GM11168 (cell line): Measurements from ENCODE around the gene RPL5.
"Not testable (repeated sequence)": the region's sequence is repeated elsewhere in the genome, so short reads cannot be mapped to it uniquely, and the experiment has no call there.

Experiments used
- in situ Hi-C: fragments of 300-500 bp; cut with MboI; formaldehyde crosslinking; loops from one replicate; pipeline ENCODE4 v1.12.0; 2022; ENCODE audit warnings: low sequenced_read_pairs; ENCODE audit not compliant: unreplicated experiment

The RPL5 gene

DNA sequence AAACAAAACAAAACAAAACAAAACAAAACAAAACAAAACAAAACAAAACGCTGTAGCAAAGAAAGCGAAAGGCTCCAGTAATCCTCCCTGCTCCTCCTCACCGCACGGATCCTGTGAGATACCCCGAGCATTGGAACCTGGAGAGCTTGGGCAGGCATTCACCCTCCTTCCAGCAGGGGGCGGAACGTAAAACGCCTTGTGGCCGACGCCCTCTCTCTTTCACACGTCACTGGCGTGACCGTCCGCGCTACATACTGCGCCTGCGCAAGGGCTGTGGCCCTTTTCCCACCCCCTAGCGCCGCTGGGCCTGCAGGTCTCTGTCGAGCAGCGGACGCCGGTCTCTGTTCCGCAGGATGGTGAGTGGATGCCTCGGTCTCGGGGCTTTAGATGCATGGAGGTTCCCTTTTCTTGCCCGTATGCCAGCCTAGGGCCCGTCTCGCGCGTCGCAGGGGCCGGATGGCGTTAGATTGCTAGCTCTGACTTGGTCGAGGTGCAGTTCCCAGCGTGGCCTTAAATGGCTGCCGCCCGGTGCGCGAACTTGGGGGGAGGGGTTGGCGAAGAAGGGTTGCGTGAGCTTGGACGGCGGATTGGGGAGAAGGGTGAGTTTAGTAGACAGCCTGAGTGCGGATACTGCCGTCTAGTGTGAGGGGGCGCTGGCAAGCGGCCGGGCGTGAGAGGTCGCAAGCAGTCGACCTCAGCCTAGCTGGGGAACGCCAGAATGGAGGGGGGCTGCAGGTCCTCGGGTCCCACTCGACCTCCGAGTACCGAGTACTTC, at the start of gene RPL5:
RPL5 (plus strand) TSS at position 279 of the 775 bp plus-strand sequence; CDS start at position 354, 75 bp downstream.
- in situ Hi-C loops, result loop anchor here (25.0 kb wide), 1 partner anchor 520 kb away; no protein-coding TSS in a partner anchor

DNA sequence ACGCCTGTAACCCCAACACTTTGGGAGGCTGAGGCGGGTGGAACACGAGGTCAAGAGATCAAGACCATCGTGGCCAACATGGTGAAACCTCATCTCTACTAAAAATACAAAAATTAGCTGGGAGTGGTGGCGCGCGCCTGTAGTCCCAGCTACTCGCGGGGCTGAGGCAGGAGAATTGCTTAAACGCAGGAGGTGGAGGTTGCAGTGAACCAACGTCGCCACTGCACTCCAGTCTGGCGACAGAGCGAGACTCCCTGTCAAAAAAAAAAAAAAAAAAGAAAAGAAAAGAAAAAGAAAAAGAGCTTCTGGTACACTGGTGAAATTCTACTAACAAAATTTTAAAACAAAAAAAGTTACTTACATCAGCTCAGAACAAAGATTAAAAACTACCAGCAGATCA, 48.3 kb upstream of the RPL5 start:
- in situ Hi-C loops, result not testable (repeated sequence)

DNA sequence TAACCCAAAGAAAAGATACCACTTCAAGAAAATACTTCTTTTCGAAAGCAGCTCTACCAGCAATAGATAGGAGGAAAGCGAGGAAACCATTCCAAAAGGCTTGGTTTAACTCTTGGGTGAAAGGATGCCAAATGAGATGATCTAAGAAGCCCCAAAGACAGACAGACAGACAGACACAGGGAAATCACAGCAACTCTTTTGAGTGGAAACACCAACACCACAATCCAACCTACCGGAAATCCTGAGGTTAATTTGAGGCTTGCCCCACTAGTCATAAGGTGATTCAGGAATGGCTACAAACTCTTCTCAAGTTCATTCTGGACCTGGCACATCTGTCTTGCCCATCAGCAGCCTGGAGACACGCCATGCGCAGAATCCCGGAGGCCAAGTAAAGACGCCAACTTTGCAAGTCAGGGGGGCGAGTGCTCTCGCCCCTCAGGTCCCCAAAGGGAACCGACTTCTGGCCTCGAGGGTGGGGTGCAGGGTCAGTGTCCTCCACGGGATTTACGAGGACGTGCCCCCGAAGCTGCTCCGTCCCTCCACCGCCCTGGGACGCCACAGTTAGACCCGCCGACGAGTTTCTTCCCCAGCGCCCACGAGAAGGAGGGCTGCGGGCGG, 47.7 kb upstream of the RPL5 start:
- in situ Hi-C loops, result no loop called here

DNA sequence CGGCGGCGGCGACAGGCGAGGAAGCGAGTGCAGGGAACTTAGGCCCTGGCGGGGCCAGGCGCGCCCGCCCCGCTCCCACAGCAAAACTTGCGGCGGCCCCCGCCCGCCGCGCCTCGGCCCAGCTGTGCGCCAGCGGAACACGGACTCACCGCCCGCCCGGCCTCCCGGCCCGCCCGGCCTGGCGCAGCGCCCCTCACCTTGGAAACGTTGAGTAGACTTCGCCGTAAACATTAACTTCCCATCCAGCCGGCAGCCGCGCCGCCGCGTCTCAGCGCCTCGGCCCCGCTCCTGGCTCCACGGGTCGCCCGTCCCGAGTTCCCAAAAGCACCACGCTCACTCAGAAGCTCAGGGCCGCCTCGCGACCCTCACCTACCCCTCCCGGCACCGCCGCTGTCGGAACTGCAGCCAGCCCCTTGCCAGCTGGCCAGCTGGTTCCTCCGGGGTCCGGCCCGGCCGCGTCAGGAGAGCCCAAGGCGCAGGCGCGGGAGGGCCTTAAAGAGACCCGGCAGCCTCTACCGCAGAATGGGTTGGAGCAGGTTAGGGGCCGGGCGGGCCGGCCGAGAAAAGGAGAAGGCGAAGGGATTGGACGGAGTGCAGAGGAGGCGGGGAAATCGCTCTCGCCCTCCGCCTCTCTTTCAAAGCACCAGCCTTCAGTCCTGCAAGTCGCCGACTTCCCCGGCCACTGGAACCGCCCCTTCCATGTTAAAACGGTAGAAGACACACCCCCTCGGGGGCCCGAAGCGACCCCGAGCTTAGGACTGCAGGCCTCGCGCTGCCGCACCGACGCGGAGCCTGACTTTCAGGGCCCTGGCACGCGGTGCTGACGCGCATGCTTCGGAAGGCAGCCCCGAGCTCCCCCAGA, 47.0 kb upstream of the RPL5 start, which contains the start of gene EVI5:
EVI5 (minus strand) TSS at position 470 of the 862 bp plus-strand sequence. CDS start 48,562 bp downstream, outside the sequence.
- in situ Hi-C loops, result no loop called here

DNA sequence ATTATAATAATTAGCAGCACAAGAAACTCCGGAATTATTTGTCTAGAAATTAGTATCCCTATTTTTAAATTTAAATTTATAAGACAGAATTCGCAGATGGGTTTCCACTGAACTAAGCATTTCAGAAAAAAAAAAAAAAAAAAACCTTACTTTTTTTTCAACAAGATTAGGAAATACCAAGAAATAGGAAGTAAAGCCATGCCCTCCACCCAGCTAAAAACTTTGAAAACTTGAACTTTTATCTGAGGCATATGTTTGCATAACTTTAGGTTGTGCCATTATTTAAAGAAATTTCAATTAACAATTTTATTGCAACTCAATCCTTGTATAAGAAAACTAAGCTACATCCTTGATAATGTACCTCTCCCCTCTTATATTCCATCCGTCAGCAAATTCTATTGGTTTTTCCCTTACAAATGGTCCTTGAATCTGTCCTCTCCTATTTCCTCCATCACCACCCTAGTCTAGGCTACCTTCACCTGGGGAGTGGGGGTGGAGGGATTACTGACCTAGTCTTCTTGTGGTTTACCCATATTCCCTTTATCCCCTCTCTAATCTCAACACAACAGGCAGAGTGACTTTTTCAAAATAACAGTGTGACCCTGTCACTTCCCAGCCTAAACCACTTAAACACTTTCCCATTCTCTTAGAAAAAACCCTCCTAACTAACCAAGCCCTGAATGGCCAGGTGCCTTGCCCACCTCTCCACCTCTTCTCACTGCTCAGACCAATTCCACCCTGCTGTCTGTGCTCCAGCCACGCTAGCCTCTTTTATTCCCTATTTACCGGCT, 45.5 kb upstream of the RPL5 start:
- in situ Hi-C loops, result no loop called here

DNA sequence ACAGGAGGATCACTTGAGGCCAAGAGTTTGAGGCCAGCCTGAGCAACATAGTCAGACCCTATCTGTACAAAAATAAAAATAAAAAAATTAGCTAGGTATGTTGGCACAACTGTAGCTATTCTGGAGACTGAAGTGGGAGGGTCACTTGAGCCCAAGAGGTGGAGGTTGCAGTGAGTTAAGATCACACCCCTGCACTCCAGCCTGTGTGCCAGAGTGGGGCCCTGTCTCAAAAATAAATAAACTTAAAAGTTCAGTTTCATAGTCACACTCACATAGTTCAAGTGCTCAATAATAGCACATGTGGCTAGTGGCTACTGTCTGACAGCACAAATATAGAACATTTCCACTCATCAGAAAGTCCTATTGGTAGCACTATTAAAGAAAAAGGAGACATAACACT, 41.8 kb upstream of the RPL5 start:
- in situ Hi-C loops, result no loop called here

DNA sequence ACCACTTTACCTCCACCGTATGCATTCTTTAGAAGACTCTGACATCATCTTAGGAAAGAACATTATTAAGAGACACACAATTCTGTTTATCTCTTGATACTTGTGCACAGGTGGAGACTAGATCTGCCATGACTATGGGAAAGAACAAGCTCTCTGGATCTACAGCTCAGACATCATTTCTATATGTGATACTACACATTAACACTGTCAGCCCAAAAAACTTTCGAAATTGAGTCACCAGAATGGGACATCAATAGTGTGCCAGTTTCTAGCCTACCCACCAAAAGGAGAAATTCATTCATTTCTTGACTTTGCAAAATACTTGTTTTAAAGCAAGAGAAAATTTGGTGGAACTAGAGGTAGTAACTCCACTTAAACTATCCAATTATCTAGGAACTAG, 41.0 kb upstream of the RPL5 start:
- in situ Hi-C loops, result no loop called here

DNA sequence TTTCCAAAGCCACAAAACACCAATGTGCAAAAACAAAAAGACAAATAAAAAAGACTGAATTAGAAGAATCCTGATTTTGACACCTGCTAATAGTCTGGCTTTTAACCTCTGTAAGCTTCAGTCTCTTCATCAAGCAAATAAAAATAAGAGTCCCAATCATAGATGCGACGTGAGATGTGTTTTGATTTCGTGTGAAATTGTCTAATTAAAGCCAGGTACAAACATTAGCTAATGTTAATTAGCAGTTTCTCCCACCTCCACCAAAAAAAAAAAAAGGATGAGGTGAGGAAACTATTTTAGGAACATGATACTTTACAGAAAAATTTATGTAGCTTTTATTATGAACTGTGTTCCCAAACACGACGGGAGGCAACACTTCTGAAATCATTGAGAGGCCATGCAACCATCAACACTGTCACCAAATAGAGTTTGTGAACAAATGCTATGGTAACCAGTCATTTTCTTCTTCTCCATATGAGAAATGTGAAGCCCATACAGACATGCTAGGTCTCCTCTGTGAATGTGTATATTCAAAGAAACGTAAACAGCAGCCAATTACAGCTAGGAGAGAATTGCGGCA, 40.3 kb upstream of the RPL5 start:
- in situ Hi-C loops, result no loop called here

DNA sequence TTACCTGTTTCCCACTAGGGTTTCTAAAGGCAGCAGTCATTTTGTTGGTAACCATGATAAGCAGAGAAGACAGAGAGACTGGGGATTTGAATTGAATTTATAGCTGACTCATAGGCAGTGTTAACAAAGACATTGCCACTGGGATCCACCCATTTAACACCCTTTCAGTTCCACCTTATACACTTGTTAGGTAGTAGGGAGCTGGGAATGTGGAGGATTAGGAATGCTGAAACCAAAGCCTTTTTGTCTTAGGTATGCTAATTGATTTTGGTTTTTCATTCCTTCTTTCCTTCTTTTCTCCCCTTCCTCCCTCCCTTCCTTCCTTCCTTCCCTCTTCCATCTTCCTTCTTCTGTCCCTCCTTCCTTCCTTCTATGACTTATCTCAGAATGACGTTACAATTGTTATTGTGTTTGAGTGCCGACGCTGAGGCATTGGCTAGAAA, 39.5 kb upstream of the RPL5 start:
- in situ Hi-C loops, result no loop called here

DNA sequence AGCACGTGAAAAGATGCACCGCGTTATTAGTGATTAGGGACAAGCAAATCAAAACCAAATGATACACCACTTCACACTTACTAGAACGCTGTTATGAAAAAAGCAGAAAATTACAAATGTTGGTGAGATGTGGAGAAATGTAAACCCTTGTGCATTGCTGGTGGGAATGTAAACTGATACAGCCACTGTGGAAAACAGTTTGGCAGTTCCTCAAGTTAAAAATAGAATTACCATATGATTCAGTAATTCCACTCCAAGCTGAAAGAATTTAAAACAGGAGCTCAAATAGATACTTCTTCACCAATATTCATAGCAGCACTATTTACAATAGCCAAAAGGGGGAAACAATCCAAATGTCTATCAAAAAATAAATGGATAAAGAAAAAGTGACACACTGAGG, 36.7 kb upstream of the RPL5 start:
- in situ Hi-C loops, result no loop called here

DNA sequence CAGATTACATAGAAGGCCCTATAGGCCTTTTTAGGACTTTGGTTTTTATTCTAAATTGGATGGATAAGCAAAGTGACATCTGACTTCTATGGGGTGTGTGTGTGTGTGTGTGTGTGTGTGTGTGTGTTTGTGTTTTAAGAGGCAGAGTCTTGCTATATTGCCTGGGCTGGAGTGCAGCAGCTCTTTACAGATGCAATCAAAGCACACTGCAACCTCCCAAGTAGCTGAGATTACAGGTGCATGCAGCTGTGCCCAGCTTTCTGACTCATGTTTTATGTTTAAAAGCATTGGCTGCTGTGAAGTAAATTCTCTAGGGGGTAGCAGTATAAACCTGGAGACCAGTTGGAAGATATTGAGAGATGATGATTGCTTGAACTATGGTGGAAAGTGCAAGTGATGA, 34.5 kb upstream of the RPL5 start:
- in situ Hi-C loops, result no loop called here

DNA sequence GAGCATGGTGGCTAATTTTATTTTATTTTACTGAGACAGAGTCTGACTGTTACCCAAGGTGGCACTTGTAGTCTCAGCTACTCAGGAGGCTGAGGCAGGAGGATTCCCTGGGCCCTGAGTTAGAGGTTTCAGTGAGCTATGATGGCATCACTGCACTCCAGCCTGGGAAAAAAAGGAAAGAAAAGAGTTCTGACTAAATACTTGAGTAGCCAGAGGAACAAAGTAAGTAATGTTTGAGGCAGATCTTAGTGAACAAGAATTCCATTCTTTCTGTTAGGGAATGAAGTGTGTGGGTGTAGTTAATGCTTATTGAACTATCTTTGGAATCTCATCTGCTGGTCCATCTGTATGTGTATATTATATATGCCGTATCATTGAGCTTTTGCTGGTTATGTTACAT, 33.9 kb upstream of the RPL5 start:
- in situ Hi-C loops, result no loop called here

DNA sequence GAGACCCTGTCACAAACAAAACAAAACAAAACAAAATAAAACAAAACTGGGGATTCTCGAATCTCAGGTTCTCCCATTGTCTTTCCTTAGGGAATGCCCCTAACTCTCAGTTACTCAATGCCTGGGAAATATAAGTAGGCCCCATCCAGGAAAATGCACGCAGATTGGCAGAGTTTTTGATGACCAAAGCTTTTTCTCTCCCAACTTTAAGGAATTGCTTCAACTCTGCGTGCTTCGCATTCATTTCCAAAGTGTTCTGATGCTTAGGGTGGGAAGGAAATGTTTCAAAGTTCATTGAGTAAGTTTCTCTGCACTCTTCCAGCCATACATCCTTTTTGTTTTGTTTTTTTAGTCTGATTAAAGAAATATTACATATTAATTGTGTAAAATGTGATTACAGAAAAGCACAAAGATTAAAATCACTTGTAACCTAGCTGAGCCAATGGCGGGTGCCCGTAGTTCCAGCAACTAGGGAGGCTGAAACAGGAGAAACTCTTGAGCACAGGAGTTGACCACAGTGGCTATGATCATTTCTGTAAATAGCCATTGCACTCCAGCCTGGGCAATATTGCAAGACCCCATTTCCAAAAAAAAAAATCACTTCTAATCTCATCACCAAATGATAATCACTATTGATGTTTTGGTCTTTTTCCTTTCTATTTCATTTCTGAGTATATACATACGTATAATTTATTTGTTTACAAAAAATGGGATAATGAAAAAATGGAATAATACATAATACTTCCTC, 28.5 kb upstream of the RPL5 start:
- in situ Hi-C loops, result no loop called here

DNA sequence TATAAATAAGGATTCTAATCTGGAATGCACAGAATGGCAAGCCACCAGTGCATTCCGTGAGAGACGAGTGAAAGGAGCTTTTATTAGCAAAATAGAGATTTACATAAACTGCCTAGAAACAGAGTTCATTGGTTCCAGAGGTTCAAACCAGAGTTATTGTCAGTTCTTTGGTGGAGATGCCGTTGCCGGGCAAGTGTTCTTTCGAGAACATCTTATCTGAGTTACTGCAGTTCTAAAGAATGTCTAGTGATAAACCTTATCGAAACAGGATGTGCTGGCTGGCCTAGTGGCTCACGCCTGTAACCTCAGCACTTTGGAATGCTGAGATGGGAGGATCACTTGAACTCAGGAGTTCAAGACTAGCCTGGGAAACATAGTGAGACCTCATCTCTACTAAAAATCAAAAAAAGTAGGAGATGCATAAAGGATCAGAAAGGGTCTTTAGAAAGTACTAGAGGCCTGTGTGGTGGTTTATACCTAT, 27.1 kb upstream of the RPL5 start:
- in situ Hi-C loops, result no loop called here

DNA sequence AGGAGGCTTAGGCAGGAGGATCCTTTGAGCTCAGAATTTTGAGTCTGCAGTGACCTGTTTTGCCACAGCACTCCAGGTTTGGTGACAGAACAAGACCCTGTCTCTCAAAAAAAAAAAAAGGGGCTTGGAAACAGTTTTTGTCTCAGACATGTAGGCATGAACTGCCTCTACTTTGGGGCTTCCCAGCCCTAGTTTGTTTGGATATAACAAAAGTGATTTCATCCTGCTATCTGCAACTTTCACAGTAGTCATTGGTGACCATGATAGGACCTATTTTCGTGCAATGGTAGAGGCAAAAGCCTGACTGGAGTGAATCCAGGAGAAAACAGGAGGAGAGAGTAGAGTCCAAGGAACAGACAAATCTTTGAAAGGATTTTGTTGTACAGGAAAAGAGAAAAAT, 26.6 kb upstream of the RPL5 start:
- in situ Hi-C loops, result no loop called here

DNA sequence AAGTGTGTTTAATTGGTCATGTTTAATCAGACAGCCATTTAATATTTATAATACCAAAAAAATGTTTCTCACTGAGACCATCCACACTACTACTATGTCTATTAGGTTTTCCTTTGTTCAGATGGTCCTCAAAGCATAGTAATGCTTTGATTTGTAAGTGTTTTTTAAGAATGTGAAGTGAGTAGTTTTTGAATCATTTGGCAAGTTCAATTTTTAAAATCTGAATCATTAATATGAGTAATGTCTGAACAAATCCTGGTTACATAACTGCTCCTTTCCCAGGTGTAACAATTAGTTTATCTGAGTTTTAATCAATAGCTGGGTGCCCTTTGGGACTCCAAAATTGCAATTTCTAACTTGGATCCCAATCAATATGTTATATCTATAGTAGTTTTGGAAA, 23.5 kb upstream of the RPL5 start:
- in situ Hi-C loops, result no loop called here

DNA sequence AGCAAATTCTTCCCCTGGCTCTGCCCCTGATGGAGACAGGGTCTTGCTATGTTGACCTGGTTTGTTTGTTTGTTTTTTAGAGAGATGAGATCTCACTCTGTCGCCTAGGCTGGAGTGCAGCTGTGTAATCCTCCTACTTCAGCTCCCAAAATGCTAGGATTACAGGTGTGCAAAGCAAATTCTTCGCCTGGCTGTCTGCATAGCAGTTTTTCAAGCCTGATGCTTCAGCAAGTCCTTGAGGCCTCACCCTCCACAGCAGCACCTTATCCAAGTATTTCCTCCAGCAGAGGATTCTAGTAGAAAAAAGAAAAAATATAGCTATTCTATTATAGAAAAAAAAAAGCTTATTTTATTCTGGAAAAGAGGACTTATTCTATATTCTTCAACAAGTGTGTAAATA, 15.1 kb upstream of the RPL5 start:
- in situ Hi-C loops, result loop anchor here (10.0 kb wide), 1 partner anchor 72 kb away; no protein-coding TSS in a partner anchor

DNA sequence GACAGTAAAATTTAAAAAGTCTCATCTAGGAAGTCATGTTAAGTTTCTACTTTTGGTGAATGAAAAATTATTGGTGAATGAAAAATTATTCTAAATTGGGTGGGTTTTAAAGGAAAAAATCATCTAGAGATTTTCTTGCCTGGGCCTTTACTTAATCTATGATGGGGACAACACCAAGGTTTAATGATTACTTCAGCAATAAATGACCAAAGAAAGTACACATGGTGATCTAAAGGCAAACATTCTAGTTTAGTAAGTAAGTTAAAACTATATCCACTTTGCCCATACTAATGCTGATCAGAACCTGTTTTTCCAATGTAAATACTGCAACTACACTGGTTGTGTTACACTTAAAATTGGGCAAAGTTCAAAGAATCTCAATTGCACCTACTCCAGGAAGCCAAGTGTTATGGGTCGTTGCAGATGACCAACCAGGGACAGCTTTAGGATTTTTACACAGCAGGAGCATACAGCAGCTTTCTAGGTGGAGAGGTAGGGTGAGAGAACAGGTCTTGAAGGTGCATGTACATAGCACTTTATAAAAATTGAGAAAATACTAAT, 14.6 kb upstream of the RPL5 start:
- in situ Hi-C loops, result loop anchor here (10.0 kb wide), 1 partner anchor 72 kb away; no protein-coding TSS in a partner anchor
